Stimulated activated CD4-positive, alpha-beta T cell treated with anti-CD3 and anti-CD28 coated beads, TNF-alpha, amount 100 ng/mL, for 4 hours (primary cell): ENCODE results near the gene KLHL11.

Experiments
- DNase-seq, 3 experiments: peaks; one replicate each; pipeline ENCODE4 v3.0.0-alpha.2; 2020; ENCODE audit warnings: low read depth in 3 of 3

The KLHL11 gene, protein sequence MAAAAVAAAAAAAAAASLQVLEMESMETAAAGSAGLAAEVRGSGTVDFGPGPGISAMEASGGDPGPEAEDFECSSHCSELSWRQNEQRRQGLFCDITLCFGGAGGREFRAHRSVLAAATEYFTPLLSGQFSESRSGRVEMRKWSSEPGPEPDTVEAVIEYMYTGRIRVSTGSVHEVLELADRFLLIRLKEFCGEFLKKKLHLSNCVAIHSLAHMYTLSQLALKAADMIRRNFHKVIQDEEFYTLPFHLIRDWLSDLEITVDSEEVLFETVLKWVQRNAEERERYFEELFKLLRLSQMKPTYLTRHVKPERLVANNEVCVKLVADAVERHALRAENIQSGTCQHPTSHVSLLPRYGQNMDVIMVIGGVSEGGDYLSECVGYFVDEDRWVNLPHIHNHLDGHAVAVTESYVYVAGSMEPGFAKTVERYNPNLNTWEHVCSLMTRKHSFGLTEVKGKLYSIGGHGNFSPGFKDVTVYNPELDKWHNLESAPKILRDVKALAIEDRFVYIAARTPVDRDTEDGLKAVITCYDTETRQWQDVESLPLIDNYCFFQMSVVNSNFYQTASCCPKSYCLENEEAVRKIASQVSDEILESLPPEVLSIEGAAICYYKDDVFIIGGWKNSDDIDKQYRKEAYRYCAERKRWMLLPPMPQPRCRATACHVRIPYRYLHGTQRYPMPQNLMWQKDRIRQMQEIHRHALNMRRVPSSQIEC

DNA sequence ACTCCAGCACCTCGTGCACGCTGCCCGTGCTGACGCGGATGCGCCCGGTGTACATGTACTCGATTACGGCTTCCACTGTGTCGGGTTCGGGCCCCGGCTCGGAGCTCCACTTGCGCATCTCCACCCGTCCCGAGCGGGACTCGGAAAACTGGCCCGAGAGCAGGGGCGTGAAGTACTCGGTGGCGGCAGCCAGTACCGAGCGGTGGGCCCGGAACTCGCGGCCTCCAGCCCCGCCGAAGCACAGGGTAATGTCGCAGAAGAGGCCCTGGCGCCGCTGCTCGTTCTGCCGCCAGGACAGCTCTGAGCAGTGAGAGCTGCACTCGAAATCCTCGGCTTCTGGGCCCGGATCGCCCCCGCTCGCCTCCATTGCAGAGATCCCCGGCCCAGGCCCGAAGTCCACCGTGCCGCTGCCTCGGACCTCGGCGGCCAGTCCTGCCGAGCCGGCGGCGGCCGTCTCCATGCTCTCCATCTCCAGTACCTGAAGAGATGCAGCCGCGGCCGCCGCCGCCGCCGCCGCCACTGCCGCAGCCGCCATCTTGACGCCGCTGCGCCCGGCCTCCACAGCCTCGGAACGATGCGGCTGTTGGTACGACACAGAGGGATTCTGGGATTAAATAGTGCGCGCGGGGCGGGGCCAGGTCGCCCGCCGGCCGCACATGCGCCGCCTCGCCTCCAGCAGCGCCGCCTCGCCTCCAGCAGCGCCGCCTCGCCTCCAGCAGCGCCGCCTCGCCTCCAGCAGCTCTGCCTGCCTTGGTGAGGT, at the start of gene KLHL11:
Gene KLHL11 (minus strand): TSS at position 588 of the 760 bp plus-strand sequence. CDS start 53 bp downstream, at position 535.
- peak; percentile 75 to 77 (median 76) for DNase-seq

DNA sequence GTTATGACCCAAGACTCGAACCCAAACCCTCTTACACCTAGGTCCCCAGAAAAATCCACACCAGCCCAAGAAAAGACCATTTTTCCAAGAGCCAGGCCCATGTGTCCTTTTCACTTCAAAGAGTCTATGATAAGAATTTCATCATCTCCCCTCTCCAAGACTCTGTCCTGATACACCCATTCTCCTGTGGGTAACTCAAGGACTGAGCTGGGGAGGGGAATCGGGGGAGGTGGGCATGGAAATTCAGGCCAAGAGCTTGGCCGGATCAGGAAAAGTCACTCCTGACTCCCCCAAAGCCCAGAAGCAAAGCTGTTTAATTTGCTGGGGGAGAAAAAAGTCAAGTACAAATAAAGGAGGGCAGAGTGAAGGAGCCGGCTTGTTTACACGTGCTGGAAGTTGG, 49.8 kb upstream of the KLHL11 start:
- DNase-seq: no peak

DNA sequence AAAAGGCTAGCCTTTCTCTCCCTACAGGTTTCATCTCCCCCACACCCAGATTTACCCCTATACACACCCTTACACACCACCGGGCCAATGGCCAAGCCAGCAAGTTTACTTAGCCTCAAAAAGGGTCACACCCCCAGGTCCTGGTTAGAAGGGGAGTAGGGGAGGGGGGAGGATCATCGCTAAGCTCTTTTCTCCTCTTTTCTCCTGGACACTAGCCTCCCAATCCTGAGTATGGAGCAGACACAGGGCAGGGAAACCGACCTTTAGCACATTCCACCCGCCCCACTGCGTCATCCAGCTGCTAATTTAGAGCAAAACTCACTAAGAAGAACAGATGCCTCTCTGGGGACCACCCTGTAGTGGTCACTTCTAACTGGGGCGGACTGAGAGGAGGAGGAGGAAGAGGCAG, 49.1 kb upstream of the KLHL11 start:
- DNase-seq: no peak

DNA sequence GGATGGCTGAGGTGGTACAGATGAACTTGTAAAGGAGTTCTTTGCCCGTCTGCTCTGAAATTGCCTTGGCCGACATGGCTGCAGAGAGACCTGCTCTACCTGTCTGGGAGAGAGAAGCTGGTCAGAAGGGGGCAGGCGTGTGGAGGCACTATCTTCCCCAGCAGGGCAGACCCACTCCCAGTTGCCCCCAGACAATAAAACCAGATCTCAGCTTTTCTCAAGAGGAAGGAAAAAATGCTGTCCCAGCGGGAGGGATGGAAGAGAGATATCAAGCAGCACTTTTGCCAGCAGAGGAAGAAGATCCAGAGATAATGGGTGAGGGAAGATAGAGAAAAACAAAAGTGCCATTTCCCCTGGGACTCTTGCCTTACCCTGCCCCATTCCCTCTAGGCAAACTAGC, 48.6 kb upstream of the KLHL11 start:
- DNase-seq: no peak

DNA sequence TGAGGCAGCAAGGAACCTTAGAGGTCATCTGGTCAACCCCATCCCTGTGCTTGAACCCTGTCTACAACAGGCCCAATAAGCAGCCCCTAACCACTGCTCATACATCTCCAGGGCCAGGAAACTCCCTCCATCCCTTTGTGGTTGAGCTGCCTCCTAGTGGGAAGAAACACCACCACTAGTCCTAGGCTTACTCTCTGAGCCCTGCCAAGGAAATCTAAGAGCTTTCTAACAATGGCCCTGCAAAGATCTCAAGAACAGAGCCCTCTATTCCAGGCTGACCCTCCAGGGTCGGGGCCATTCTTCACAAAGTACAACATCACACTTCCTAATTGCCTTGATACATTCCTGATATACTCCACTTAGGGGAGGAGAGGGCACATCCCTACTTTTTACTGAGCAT, 47.7 kb upstream of the KLHL11 start:
- no peak for DNase-seq

DNA sequence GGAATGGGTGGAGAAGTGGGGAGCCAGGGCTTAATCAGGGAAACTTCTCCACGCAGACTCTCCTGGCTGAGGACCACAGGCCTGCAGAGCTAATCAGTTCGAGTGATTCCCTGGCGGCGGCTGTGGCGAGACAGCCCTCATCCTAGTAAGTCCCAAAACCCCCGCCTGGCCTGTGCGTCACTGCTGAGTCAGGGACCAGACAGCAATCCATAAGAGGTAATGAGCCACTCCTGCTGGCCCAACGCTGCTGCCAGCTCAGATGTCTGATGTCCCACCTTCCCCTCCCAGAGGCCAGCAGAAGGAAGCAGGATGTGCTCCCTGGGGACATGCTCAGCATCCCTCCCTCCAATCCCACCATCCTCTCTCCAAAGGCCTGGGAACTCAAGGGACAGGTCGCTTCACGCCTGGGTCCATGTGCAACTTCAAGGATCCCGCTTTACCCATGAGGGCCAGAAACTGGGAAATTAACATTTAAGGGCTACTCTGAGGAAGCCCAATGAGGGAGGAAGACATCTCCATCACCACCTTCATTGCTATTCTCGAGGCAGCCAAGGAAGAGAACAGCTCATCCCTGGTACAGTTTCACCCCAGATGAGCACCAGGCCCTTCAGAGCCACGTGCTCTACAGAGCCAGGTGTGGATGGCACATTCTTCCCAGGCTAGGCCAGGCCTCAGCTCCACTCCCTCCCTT, 45.6 kb upstream of the KLHL11 start:
- no peak for DNase-seq

DNA sequence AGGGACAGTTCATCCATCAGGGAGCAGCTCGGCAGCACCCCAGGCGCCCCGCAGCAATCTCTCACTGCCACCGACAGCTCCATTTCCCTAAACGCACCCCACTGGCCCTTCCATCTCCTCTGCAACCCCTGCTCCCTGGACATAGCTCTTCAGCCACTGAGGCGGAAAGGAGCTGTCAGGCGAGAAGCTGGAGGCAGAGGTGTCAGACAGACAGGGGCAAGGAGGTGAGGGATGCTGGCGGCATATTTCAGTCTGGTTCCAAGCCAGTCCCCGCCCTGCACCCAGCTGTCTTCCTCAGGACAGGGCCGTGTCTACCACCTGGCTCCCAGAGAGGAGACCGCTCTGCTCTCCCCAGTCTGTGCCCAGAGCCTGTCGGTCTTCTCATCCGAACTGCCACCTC, 43.9 kb upstream of the KLHL11 start:
- no peak for DNase-seq

DNA sequence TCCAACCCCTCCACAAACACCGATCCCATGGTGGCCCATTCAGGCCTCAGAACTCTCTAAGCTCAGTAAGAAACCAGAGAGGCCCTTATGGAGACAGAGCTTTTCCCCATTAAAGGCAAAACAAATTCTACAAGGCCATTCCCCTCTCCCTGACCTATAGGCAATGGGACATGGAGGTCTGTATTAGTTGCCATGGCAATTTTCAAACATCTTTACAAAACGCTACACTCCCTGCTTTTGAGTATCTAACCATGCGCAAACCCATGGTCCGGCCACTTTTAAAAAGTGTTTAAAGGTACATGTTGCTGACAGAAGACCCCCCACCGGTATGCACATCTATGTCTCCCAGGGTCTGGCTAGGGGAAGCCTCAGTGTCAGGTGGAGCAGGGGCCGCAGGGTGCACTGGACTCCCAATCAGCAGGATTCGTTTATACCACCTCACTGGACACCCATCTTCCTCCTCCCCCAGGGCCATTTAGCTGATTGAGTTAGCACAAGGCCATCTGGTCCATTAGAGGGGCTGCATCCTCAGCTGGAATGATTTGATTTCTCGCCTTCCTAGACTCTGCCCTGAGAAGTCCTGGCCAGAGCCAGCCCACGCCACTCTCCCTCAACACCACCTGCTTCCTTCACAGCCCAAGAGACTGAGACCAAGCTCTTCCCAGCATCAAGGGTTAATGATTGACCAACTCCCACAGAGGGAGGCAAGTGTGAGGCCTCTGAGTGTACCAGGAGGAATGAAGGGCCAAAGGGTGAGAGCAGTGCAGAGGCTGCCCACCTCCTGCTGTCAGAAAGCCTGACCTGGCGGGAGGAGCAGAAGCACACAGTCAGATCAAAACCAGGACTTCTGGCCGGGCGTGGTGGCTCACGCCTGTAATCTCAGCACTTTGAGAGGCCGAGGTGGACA, 42.7 kb upstream of the KLHL11 start:
- DNase-seq: no peak

DNA sequence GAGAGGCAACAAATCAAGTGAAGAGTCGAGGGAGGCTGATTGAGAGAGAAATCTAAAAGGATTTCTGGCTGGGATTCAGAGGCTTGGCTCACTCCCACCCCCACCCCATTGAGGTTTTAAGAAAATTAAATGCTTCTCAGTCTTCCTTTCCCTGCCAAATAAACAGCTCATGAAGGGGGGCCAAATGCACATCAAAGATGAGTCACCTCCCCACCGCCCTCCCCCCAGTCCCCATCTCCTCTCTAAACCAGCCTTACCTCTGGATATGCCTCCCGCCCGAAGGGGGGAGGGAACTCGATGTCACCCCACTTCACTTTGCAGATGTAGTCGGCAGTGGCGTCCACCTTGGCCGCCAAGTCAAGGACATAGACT, 41.9 kb upstream of the KLHL11 start:
- DNase-seq: no peak

DNA sequence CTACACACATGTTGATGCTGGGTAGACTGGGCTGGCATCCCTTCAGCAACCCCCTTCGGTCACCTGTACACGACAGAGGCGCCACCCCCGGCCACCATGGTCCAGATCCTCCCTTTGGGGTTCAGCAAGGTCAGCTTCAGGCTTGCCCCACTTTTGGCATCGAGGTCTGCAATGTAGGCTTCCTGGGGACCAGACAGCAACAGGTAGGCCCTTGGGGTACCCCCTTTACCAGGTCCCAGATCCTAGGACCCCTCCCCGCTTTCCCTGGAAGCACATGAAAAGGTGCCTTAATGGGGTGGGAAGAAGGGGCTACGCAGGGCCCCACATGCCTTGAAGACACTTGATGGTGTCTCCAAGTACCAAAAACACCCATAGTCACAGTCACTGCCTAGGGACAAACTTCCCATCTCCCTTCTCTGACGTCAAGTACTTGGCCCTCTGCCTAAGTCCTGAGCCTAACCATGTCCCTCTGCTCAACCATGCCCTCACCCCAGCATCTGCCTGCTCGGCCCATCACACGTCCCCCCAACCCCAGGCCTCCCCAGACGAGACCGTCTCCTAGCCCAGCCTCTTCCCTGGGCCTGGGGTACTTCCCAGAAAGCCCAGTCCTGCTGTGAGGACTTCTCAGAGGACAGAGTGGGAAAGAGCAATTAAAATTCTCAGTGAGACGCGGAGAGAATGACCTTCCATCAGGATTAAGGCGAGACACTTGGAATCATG, 41.4 kb upstream of the KLHL11 start:
- DNase-seq: no peak

DNA sequence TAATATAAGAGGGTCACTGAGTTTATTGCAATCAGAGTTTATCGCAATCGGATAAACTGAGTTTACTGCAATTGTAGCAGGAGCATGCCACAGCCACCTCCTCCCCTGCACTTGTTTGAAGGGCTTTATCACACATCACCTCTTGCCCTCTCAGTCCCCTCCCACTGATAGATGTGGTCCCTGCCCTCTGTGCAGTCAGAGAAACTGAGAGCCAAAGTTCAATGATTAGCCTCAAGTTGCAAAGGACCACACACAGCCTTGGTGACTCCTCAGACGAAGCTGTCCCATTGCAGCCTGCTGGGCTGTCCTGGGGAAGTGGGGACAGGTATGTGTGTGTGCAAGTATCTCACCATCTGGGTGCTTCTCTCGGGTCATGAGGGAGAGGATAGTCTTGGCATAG, 39.9 kb upstream of the KLHL11 start:
- DNase-seq: no peak

DNA sequence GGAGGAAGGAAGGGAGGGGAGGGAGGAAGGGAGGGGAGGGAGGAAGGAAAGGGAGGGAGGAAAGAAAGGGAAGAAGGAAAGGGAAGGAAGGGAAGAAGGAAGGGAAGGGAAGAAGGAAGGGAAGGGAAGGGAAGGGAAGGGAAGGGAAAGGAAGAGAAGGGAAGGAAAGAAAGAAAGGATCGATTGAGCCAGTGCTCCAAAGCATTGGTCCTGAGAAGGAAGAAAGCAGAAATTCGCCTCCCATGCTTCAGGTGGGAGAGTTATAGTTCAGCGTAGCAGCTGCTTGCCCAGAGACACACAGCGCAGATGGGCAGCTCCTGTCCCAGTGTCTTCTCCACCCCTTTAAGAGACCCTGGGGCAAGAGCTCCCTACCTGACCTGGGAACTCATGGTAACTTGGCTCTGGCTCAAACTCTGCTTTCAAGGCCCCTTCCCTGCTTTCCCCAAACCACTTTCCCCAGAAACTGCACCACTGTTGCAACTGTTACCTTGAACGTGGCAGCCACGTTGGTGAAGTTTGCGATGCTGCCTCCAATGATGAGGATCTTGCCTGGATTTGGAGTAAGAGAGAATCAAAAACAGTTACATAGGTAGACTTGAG, 39.1 kb upstream of the KLHL11 start:
- no peak for DNase-seq

DNA sequence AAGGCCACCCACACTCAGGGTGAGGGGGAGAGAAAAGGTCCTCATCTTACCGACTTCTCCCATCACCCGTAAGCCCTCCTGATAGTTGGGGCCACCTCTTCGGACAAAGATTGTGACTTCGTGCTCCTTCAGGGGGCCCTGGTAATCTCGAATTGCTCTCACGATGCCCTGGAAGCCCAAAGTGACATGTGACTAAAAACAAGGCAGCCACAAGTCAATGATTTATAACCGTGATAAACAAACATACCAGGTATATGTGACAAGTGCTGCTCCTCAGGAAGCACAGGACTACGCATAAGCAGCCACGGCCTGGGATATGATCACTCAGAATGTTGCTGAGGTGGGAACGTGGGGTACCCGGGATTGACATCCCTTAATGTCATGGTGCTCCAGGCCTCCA, 36.4 kb upstream of the KLHL11 start:
- DNase-seq: no peak

DNA sequence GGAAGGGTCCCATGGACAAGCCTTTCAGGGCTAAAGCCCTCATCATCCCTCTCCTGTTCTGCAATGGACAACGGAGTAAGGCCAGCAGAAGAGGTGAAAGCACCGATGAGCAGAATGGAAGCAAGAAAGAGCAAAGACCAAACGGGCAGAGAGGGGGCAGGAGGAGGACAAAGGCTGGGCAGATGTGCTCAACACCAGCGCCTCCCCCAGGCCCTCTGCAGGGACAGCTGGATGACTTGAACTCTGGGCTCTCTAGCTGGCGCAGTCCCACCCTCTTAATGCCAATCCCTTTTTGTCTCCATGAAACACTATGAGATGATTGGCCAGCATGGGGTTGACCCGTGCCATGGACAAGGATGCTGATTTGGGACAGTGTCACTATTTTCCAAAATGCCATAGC, 31.5 kb upstream of the KLHL11 start:
- no peak for DNase-seq

DNA sequence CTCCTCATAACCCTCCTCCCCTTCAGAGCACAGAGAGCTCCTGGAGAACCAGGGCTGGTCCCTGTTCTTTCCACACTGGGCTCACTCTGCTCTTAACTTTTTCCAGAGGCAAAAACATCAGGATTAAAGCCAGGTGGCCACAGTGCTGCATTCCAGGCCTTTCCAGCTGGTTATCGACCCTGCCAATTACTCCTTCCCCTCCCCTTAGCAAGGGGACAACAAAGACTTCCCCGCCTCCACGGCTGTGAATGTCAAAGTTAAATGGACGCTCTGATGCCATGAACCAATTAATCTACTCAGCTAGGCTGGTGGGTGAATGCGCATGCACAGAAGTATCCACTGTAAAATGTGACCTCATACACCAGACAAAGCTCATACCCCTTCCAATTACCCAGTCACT, 30.4 kb upstream of the KLHL11 start:
- no peak for DNase-seq

DNA sequence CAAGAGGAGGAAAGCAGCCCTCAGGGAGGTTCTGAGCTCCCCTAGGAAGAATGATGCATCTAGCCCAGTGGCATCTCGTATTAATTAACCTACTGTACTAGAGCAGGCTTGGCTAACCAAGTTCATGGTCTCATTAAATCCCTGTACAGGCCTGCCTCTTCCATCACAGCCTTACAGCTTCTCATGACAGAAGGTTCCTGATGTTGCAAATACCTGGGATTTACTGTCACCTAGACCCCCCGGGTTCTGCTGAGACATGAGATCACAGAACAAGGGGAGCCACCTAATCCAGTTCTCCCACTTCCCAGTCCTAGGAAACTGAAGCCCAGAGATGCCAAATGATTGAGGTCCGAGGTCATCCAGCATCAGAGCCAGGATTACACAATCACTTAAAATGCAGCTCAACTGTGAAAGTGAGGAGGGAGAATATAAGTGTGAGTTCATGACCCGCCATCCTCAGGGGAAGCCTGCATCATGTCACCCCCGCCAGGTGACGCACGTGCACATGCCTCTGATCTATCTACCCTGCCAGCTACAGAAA, 29.6 kb upstream of the KLHL11 start:
- DNase-seq: no peak

DNA sequence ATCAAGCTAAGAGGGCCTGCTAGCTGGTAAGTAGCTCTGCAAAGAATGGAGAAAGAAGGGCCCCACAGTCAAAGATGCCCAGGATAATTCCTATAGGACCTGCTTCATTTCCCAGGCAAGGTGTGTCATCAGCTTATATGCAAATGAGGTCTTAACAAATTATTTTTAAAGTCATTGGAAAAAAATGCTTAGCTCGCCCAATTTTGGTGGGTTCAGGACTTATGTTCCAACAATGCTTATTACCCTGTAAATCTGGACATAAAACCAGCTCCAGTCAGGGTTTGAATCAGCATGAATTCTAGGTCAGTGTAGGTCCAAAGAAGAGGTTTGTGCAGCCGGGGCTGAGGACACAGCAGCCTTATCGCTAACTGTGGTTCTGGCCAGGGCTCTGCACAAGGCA, 28.2 kb upstream of the KLHL11 start:
- no peak for DNase-seq

DNA sequence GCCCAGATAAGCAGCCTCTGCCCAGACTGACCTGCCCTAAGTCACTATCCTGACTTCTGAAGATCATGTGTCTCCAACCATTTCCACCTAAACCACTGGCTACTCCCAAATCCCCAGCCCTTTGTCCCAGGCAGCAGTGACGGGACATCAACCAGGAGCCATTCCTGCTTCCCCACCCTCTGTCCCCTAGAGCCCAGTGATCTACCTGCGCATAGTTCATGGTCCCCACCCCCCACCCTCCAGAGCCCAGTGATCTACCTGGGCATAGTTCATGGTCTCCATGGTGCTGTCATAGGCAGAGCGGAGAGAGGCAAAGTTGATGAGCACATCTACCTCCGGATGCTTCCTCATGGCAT, 26.8 kb upstream of the KLHL11 start:
- DNase-seq: no peak

DNA sequence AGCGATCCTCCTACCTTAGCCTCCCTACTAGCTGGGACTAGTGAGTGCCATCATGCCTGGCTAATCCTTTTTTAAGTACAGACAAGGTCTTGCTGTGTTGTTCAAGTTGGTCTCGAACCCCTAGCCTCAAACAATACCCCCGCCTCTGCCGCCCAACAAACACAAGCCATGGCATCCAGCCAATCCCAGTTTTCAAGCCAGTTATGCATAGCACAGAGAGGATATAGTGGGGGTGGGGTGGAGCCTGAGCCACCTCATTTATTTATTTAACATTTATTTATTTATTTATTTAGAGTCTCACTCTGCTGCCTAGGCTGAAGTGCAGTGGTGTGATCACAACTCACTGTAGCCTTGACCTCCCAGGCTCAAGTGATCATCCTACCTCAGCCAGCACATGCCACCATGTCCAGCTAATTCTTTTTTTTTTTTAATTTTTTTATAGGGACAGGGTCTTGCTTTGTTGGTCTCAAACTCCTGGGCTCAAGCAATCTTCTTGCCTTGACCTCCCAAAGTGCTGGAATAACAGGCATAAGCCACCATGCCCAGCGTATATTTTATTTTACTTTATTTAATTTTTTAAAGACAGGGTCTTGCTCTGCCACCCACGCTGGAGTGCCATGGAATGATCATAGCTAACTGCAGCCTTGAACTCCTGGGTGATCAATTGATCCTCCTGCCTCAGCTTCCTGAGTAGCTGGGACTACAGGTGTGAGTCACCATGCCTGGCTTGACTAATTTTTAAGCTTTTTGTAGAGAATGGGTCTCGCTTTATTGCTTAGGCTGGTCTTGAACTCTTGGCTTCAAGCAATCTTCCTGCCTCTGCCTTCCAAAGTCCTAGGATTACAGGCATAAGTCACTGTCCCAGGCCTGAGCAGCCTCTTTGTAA, 26.2 kb upstream of the KLHL11 start:
- DNase-seq: no peak
